HG02943 (cell line): ENCODE measurements around the gene ZNF597.

Experiments used
- ATAC-seq: cut with Tn5 transposase; IDR thresholded peaks from one replicate; pipeline ENCODE4 v1.9.1; 2021; ENCODE audit warnings: mild to moderate bottlenecking, low read depth, moderate library complexity; ENCODE audit not compliant: unreplicated experiment

Gene ZNF597, protein sequence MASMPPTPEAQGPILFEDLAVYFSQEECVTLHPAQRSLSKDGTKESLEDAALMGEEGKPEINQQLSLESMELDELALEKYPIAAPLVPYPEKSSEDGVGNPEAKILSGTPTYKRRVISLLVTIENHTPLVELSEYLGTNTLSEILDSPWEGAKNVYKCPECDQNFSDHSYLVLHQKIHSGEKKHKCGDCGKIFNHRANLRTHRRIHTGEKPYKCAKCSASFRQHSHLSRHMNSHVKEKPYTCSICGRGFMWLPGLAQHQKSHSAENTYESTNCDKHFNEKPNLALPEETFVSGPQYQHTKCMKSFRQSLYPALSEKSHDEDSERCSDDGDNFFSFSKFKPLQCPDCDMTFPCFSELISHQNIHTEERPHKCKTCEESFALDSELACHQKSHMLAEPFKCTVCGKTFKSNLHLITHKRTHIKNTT

GRCh38 chr16:3443108-3444031, at the start of gene ZNF597, which contains the start of gene NAA60:
Gene ZNF597 (minus strand): TSS chr16:3443504. CDS start chr16:3443153, 351 bp downstream.
Gene NAA60 (plus strand): TSS chr16:3443680. CDS start chr16:3476228, 32,548 bp downstream.
- ATAC-seq = peak; percentile 83

DNA sequence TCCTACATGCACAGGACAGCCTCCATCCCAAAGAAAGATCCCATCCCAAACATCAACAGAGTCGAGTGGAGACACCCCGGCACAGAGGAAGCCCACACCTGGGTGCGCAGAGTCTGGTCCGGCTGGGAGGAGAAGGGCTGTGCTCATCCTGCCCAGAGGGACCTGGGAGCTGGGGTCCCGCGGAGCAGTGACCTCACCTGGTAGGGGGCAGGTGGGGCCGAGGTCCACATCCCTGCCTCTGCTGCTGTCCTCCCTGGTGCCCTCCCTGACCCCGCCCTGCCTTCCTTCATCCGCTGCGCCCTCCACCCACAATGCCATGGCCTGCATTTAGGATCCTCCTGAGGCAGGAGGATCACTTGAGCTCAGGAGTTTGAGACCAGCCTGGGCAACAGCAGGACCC, 49.1 kb upstream of the ZNF597 start:
- no peak for ATAC-seq

DNA sequence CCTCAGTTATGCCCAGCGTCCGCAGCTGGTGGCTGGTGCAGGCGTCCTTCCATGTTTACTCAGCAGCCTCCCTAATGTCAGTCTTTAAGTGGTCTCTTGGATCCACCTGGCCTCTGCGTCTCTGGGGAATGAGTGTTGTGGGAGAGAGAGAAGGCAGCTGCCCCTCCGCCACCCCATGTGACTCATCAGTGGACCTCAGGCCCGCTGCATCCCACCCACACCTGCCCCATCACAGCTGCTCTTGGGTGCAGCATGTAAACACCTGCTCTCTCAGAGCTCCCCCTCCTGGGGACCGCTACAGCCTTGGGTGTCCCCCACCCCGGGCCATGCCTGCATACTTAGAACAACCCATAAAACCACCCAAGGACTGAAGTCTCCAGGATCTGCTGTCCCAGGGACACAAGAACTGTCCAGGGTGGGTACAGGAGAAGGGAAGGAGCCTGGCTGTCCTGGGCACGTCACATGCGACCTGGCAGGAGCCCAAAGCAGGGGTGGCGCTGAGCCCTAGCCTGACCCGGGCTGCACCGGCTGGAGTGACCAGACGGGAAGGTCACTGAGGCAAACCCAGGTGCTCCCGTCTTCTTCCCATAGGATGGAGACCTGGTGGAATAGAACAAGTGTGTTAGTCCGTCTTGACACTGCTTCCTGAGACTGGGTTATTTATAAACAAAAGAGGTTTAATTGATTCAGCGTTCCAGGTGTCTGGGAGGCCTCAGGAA, 47.8 kb upstream of the ZNF597 start:
- ATAC-seq = no peak

- ATAC-seq = no peak
These were observed 45.5 kb upstream of the ZNF597 start for GRCh38 chr16:3488801-3489200.

- no peak for ATAC-seq
These were observed 44.5 kb upstream of the ZNF597 start for GRCh38 chr16:3487521-3488410.

DNA sequence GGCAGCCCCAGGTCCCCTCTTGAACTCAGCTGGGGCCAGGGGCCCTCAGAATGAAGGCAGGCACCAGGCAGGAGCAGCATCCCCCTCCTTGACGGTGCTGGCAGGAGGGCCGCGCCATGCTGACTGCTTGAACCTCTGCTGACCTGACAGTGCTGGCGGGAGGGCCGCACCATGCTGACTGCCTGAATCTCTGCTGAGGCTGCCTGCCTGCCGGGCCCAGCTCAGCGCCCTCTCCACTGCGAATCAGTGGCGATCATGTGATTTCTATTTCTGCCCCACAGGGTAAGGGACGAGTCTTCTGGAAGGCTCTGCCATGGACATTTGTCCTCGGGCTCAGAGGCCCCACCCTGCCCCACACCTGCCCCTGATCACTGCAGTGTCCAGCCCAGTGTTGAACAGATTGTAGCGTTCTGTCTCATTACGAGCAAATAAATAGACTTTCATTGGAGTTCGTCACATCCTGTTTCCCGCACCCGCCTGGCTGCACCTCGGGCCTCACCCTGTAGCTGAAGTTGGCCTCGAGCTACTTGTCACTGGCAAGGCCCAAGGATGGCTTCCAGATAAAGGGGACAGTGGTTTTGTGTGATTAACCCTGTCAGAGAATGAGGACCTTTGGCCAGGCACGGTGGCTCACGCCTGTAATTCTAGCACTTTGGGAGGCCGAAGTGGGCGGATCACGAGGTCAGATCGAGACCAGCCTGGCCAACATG, 43.4 kb upstream of the ZNF597 start:
- no peak for ATAC-seq

DNA sequence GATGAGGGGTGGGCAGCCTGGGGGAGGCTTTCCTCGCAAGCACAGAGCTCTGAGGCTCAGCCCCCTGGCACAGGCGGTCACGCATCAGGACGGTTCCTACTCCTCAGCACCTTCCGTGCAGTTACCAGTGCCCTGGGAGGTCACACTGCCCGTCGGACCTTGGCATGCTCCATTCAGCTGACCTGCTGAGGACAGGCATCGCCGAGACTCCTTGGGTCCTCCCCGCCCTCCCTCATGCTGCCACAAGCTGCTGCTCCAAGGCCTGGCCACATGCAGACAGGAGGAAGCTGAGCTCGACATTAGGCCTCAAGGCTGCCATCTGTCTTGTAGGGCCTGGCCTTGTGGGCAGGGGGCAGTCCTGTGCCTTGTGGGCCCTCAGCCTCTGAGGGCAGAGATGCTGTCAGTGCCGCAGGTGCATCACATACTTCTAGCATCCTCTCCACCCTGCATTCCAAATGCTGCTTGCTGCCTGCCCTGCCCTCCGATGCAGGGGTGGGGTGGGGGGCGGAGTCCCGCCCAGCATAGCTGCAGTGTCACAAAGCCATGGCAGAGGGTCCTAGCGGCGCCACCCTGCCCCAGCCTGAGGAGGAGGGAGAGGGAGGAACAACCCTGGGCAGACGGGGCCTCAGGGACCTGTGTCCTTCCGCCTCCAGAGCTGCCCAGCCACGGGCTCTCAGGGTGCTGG, 42.7 kb upstream of the ZNF597 start:
- no peak for ATAC-seq

GRCh38 chr16:3485097-3485745, 41.9 kb upstream of the ZNF597 start:
- ATAC-seq = no peak

GRCh38 chr16:3484318-3485096, 41.2 kb upstream of the ZNF597 start:
- ATAC-seq = no peak

- no peak for ATAC-seq
These were observed 39.4 kb upstream of the ZNF597 start for GRCh38 chr16:3482659-3483241.

DNA sequence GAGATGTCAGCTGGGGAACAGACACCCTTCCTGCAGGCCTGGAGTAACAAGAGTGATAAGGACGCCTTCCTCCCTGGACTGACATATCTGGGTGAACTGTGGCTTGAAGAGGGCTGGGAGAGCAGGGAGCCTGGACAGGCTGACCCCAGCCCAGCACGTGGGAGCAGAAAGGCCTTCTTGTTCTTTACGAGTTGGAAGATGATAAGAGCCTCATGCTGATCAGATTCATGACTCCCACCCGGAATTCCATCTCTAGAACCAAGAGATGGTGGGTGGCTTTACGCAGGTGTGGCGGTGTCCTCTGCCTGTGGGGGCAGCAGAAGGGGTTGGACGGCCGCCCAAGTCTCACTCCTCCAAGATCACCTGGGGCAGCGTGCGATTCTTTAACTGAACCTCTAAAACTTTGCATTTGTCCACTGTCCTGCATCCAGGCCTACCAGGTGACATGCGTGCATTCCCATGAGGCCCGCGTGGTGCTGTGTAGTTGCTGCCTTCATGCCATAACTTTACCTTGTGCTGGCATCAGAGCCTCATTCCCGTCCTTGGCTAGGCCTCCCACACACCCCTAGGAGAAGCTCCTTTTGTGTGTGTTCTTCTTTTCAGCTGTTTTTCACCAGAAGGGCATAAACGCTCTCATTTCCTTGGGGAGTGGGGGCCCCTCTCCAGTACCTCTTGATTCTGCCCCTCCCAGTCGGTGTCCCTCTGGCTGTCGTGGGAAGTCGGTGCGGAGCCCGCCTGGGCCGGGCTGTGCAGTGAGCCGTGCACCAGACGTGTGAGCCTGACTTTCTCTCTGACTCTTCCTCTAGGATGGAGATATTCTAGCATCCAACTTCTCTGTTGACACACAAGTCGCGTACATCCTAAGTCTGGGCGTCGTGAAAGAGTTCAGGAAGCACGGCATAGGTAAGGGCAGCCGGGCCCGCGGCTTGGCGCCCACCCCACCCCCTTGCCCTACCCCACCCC, 38.7 kb upstream of the ZNF597 start:
- no peak for ATAC-seq

- no peak for ATAC-seq
These were observed 37.8 kb upstream of the ZNF597 start for GRCh38 chr16:3480901-3481695.

DNA sequence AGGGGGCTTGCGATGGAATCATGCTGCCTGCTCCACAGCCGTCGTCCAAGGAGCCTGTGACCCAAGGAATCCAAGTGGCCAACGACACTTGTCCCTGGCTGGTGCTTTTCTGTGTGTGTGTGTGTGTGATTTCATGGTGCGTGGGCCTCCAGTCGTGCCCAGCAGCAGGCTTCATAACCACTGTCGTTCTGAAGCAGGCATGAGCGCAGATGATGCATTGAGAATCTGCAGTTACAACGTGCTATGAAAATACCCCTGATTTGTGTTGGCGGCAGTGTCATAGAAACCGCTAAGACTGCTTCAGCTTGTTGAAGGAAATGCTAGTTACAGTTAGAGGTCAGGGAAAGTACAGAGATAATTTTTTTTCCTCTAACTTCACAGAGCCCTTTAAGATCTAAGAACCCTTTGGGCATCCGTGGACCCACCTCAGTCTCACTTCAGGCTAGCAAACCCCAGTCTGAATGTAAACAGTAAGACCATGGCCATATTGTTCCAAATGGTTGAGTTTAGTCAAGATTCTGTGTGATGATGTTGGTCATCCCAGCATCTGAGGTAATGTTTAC, 36.4 kb upstream of the ZNF597 start:
- no peak for ATAC-seq

DNA sequence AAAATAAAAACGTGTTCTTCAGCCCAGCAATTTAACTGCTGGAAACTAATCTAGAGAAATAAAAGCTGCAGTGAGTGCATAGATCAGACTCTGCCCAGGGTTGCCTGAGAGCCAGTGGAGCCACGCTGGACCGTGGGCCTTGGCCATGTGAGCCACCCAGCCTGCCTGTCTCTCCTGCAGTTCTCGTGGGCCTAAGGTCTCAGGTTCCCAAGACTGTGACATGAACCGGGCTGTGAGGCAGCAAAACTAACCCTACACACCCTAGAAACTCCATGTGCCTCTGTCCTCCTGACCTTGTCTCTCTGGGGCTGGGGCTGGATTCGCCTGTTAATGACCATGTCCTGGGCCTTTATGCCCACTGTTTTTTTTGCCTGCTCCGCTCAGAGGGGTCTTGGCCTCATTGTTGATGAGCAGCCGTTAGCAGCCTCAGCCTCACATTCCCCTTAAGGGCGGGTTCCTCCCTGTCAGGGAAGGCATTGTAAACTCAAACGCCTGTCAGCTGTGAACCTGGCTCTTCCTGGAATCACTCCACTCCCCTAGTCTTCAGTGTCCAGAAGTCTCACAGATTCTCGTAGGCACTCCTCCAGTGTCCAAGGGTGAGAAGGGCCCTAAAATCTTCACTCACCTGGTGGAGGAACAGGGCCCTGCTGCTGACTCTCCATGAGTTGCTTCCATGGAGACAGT, 35.1 kb upstream of the ZNF597 start:
- no peak for ATAC-seq
